HG03103 (cell line): ENCODE measurements around the gene TOPBP1.
A peak's percentile ranks its signal among the peaks of the same experiment; 100 is the strongest.

Source experiments
- ATAC-seq: cut with Tn5 transposase; IDR thresholded peaks from one replicate; pipeline ENCODE4 v1.9.1; 2021; ENCODE audit warnings: low read depth; ENCODE audit not compliant: unreplicated experiment

The TOPBP1 gene

DNA sequence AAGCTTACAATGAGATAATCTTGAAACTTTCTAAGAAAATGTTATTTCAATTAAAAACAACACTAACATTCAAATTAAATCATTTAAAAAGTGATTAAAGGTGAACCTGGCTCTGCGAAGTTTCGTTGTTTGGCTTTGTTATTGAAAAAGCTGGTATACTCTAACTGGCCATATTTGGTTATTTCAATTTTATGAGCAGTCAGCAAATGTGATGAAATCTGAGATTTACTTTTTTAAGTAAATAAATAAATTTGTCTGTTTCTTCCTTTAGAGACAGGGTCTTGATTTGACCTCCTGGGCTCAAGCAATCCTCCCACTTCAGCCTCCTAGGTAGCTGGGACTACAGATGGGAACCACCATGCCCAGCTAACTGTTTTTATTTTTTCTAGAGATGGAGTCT is 50.2 kb downstream of the TOPBP1 start:
- no peak for ATAC-seq

DNA sequence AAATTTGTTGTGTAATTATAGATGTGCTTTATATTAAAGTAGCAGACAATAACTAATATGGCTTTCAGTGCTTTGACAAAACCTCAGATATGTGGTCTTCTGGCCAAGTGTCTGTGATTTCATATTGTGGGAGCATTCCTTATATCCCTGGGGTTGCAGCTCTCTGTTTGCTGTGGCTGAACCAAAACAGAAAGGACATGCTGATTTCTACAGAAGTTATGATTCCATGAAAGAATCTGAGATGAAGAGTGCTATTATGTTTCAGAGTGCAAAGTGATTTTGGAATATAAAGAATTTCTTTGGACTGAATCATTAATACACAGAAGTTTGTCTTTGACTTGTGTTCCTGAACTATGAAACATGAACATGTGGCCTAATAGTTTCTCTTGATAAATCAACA is 51.7 kb downstream of the TOPBP1 start:
- no peak for ATAC-seq

GRCh38 chr3:133608388-133608787 is 53.4 kb downstream of the TOPBP1 start:
- ATAC-seq: no peak

DNA sequence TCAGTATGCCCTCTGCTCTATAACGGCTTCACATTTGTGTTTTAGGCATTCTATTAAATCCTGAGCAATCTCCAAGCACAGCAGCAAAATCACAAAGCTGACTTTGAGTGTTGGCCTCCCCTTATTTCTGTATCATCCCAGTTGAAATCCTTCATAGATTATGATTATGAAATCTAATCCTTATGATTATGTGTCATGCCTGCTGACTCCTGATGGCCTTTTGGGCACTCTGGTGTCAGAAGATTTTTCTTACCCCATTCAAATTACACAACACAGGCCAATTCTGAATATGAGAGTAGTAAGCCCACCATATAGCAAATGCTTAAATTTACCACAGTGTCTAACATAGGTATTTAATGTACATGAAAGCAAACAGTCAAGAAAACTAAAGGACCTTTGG is 53.9 kb downstream of the TOPBP1 start:
- ATAC-seq: no peak

GRCh38 chr3:133606902-133607301 is 54.8 kb downstream of the TOPBP1 start:
- ATAC-seq: no peak

DNA sequence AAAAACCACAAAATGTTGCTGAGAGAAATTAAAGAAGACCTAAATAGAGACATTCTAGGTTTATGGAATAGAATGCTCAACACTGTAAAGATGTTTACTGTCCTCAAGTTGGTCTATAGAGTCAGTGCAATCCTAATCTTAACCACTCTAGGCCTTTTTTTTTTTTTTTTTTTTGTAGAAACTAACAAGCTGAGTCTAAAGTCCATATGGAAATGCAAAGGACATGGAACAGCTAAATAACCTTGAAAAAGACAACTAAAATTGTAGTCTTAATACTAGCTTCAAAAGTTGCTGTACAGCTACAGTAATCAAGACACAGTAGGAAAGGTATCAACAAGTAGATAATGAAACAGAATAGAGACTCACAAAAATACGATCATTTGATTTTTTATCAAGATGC is 55.4 kb downstream of the TOPBP1 start:
- ATAC-seq: no peak

DNA sequence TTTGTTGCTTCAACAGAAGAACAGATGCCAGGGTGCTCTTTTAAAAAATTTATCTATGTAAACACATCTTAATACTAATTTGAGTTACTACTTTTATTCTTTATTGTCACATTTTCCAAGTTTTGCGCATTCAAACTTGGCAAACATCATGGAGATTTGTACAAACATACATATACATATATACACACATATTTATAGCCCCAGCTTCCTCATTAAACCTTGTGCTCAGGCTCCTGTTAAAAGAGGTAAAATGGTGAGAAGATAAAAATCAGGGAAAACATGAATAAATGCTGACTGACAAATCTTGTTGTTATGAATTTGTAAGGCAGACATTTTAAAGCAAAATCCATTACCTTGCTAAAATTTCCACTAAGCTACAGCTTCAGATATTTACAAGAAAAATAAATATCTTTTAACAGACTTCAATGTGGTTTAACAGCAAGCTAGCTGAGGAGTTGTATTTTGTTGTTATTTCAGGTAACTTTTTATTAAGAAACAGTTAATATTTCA is 61.1 kb downstream of the TOPBP1 start:
- no peak for ATAC-seq

GRCh38 chr3:133599280-133599679 is 62.5 kb downstream of the TOPBP1 start:
- ATAC-seq: no peak

- no peak for ATAC-seq
Measured at GRCh38 chr3:133598405-133598804, 63.3 kb downstream of the TOPBP1 start.

DNA sequence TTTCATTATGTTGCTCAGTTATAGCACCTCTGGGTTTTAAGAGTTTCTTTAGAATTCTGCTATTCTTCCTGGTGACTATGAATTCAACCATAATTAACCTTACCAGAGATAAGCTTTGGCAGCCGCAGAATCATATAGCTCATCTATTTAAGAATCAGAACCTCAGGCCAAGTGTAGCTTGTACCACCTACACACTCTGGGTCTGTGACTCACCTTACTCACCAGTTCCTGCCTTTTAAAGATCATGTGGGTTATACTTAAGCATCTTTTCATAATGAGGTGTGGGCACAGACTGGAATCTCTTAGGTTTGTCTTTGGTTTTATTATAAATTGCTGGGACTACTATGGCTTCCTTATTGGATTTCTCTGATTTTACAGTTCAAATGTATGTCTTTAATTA is 66.4 kb downstream of the TOPBP1 start:
- ATAC-seq: no peak

- ATAC-seq: peak; percentile 26
Measured at GRCh38 chr3:133593243-133593642, 68.5 kb downstream of the TOPBP1 start.

- peak; percentile 44 for ATAC-seq
Measured at GRCh38 chr3:133592843-133593242, 68.9 kb downstream of the TOPBP1 start.

GRCh38 chr3:133591271-133591742 is 70.4 kb downstream of the TOPBP1 start:
- no peak for ATAC-seq

- no peak for ATAC-seq
Measured at GRCh38 chr3:133589503-133589902, 72.2 kb downstream of the TOPBP1 start.

GRCh38 chr3:133588784-133589465 is 72.8 kb downstream of the TOPBP1 start:
- no peak for ATAC-seq

GRCh38 chr3:133588035-133588434 is 73.7 kb downstream of the TOPBP1 start:
- no peak for ATAC-seq

GRCh38 chr3:133583396-133583795 is 78.3 kb downstream of the TOPBP1 start:
- no peak for ATAC-seq

DNA sequence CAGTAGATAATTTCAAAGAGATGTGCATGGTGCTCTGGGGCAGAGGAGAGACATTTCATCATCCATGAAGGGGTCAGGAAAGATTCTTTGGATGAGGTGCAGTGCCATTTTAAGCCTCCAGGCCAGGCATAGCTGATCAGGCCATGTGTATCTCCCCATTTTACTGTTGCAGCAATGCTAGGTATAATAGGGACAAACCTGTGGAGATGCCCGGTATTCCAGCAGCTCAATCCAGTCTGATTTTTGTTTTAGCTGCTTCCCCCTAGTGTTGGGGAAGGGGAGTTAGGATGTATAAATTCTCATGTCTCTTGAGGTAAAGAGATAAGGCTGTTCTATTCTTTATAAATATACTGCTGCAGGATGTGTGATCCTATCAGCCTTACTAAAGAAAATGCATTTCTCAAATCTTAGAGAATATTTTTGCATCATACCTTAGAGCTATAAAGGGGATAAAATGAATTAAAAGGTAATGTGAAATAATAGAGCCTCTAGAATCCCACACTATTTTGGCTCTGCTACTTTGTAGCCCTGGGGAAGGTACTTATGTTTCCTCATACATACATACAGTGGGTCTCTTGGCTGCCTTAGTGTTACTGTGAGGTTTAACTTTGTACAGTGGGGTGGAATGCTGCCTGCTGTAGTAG is 83.1 kb downstream of the TOPBP1 start:
- ATAC-seq: no peak

GRCh38 chr3:133576169-133576568 is 85.6 kb downstream of the TOPBP1 start:
- no peak for ATAC-seq

DNA sequence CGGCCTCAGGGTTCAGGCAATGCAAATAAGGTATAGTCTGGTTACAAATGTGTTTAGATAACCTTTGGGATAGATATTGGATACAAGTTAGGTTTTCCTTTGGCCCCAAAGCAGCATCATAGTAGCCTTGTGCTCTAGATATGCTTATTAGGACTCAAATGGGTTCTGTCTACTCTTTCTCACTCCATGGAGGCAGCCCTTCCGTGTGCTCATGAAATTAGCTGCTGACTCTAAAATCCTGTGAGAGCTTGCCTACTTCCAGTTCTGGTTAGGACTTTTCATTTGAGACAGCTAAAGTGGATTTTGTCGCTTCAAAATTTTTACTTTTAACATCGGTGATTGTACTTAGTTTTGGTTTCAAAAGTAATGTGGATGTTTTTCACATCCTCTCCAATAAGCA is 86.7 kb downstream of the TOPBP1 start:
- ATAC-seq: no peak

DNA sequence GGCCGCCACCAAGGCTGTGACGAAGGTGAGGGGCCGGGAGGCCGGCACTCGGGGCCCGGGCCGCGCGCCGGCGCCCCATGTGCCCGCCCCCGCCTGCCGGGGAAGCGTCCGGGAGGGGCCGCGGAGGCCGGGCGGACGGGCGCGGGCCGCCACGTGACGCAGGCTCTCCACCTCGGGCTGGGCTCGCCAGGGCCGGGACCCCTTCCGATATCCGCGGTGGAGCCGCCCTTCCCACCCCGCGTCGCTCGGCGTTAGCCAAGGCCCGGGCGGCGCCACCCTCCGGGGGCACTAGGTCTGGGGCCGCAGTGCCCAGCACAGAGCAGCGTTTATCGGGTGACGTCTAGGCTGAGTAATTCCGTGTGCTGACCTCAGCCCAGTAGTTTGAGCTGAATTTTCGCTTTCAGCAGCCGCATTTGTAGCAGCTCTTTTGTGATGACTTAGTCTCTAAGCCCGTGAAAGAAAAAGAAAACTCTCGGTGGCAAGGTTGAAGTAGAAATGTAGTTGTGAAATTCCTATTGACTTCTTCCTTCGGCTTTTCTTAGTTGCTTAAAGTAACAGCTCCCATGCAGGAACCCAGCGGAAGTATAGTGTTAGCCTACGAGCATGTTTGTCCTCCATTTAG is 87.4 kb downstream of the TOPBP1 start:
- peak; percentile 21 for ATAC-seq
